Measurements from ENCODE around the gene ENTREP3.

ENTREP3 gene

DNA sequence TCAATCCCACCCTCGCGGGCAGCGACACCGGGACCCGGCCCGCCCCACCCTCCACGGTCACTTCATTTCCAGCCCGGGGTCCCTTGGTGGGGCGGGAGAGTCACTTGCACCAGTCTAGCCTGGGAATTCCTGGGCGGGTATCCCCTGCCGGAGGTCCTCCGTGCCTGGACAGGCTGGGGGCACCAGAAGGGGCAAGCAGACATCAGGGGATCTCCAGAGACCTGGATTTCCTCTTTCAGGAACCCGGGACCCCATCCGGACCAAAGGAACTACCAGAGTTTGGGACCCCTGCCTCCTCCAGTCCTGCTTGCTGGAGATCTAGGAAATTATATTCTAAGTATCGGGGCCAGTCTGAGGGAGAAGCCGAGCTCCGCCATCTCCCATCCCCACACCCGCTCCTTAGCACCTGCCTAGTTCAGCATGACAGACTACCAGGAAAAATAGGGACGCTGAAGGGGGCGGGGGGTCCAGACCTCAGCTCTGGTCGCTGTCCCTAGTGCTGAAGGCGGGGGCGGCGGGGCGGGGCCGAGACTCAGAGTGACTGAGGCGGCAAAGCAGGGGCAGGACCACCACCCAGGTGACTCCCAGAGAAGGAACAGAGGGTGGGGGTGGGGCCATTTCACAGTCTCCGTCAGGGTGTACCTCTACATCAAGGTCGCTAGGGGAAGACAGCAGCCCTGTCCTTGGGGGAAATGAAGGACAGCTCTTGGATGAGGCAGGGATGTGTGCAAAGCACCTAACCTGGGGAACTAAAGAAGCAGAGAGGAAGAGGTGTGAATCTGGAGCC is 22.8 kb upstream of the ENTREP3 start:
- DNase-seq, result peak; percentile 50

DNA sequence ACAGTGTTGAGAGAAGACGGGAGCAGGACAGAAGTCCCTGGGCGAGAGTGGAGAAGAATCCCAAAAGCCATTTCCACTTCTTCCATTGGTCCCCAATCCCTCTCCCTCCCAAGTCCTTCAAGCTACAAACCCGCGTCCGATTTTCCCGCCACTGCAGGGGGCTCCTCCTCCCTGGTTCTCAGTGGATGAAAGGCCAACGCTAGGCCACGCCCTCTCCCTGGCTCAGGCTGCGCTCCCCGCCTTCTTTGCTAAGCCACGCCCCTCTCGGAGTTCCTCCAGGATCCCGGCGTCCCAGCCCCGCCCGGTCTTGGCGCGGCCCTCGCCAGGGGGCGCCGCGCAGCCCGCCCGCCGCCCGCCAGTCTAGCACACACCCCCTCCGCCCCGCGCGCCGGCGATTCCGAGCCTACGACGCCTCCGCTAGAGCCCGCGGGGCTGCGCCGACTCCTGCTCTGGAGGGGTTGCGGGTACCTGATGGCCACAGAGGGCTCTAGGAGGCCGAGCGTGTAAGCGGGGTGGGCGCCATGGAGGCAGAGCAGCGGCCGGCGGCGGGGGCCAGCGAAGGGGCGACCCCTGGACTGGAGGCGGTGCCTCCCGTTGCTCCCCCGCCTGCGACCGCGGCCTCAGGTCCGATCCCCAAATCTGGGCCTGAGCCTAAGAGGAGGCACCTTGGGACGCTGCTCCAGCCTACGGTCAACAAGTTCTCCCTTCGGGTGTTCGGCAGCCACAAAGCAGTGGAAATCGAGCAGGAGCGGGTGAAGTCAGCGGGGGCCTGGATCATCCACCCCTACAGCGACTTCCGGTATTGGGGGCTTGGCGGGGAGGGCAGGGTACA is 22.0 kb upstream of the ENTREP3 start, which contains the start of gene HCN3:
Gene HCN3, plus strand, starts transcription at position 394 of the 832 bp plus-strand sequence. Its CDS starts 128 bp downstream, at position 522.
- peak; percentile 96 for DNase-seq

DNA sequence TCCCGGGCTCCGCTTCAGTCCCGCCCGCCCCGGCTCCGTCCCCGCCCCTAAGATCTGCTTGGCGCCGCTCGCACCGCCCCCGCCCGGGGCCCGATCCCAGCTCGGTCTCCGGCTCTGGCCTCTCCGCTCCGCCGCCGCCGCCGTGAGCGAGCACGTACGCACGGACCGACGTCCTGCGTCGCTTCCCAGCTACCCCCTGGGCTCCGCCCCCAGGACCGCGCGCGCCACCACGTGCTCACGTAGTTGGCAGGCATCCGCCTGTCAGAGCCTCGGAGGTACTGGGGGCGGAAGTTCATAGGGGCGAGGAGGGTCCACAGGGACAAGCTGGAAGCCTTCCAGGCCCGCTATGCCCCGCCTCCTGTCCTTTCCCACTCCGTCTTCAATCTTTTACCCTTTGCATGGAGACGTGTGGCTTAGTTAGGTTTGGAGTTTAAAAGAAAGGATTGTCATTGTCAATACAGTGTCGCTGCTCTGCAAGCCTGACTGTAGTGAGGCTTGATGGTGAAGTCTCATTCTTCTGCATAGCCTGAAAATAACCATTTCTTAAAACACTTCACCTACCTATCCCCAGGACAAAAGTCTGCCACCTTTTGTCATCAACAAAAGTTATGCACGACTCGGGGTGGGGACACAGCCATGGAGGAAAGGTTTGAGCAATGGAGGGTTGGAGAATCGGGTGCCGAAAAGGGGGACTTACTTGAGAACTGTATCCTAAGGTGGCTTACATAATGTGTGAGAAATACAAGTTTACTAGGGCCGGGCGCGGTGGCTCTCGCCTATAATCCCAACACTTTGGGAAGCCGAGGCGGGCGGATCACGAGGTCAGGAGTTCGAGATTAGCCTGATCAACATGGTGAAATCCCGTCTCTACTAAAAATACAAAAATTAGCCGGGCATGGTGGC is 18.3 kb upstream of the ENTREP3 start, which contains the start of gene CLK2:
Gene CLK2, minus strand, starts transcription at position 162 of the 903 bp plus-strand sequence. CDS start 2,527 bp downstream, outside the sequence.
- DNase-seq, result peak; percentile 98

DNA sequence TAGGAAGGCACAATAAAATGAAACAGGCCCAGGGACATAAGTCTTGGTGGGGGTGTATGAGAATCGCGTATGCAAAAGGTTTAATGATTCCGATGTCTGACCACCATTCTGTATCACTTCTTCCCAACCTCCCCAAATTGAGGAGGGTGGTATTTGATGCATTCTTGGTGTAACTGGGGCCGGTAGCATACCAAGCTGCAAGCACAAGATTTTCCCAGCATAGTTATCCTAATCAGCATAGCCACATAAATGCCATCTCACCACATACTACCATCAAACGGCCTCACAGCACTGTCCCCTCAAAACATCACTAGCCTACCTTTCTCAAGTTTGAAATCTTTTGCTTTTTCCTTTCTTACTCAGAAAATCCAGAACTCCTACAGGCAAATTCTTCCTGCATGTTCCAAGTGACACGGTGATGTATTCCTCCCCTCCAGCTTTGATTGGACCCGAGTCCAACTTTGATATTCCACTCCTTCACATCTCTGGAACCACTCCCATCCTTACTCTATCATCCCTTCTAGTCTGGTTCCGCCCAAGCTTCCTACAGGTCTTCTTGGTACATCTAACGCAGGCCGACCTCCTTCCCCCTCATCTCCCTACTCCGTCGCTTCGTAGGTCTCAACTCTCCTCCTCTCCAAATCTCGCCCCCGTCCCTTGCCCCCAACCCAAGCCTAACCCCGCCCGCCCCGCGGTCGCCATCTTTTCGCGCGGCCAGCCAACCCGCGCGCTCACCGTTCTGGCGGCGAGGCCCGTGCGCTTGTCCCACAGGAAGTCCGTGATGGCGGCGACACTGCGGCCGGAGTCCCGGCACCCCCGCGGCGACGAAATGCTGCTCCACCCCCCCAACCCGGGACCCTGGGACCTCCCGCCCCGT is 17.4 kb upstream of the ENTREP3 start:
- DNase-seq, result no peak

DNA sequence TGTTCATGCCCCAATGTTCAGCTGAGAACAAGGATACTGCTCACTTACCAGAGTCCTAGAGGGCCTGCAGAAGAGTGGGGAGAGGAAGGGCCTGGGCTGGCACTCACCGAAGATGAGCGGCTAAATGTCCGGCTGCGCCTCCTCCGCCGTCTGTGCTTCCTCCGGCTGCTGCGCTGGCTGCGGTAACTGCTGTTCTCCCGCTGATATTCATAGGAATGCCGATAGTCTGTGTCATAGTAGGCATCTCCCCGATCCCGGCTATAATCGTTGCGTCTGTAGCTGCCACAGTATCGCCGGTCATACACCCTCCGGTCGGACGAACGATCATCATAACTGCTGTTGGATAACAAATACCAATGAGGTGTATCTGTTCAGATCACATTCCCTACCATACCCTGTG is 14.1 kb upstream of the ENTREP3 start:
- no peak for DNase-seq

DNA sequence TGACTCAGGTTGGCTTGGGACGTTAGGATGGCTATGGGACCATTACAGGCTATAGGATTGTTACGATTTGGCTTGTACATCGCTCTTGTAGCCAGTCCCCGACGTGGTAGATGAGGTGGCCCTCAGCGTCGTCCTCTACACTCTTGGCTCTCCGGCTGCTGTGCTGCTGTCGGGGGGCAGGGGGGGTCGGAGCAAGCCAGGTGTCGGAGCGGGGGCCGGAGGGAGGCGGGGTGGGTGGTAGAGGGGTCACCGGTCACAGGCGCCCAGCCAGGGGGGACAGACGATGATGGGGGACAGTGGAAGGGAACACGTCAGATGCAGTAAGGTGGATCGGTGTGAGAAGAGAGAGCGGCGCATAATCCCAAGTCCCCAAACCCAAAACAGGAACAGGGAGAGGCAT is 13.3 kb upstream of the ENTREP3 start:
- no peak for DNase-seq

DNA sequence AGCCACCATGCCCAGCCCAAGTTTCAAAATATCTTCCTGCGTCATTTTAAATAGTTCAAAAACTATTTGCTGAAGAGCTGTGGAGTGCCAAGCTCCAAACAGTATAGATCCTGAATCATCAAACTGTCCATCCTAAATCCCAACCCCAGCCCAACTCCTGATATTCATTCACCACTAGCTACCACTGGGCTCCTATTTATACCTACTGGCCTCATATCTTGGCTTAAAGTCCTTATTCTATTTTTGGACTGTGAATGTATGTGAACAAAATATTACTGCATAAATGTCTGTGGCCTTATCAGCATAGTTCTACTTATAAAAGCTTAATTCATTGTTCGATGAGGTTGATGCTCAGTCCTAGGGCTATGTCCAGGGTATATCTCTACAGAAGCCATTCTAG is 12.1 kb upstream of the ENTREP3 start:
- DNase-seq, result no peak

DNA sequence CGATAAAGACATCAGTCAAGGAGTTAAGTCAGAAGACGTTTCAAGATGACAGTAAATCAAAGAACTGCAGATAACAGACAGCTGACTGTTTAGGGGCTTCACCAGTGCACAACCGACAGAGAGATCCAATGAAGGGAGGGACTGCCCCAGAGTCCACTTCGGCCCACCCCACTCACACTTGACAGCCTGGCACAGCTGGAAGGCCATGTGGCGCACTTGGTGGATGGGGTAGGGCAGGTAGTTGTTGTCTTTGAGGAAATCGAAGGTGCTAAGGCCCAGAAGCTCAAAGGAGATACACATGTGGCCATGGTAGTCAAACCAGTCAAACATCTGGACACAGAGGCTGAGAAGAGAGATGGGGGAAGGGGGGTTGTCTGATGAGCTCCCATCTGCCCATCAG is 11.3 kb upstream of the ENTREP3 start:
- no peak for DNase-seq

DNA sequence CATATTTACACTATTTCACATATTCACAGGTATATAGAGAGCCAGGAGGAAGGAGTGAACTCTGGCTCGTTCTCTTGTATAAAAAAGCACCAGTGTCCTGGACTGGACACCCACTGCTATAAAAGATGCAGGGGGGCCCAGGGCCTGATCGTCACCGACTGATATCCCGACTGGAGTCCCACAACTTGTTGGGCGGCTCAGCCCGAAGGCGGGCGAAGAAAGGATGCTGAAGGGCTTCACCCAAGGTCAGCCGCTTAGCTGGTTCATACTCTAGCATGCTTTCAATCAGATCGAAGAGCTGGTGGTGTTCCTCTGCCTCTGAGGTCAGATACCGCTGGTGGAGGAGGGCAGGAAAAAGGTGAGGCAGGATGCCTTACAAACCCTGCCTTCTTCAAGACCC is 7.8 kb upstream of the ENTREP3 start:
- no peak for DNase-seq

DNA sequence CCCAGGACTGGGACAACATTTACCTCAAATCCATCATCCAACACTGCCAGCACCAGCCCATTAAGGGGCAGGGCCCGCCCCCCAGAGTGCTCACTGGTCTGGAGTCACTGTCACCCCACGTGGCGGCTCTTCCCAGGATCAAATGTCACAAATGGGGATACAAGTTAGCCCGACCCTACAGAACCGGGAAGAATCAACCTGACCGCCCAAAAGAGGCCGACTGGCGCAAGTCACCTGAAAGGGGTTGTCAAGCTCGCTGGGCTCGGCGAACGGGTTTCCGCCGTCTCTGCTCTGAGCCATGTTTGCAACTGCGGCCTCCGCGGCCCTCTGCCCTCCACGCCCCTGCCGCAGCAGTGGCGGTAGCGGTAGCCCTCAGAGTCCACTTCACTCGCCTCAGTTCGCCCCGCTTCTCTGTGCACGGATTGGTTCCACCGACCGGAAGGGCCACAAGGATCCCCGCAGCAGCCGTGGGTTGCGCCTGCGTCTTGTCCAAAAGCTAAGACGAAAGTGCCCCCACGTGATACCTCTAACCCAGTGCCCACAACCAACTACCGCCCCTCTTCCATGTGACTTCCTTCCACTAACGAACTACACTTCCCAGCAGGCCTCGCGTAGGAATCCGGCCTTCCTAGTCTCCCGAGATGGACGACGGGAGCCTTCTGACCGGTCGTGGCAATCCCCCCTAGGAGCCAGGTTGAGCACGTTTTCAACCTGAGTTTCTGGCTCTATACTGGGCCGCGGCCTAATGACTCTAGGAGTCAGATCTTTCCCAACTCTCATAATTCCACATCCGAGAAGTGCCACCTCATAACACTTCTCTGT is 6.8 kb upstream of the ENTREP3 start, which contains the start of gene SCAMP3:
Gene SCAMP3, minus strand, starts transcription at position 509 of the 822 bp plus-strand sequence. Its CDS starts 209 bp downstream, at position 300.
- peak; percentile 97 for DNase-seq

DNA sequence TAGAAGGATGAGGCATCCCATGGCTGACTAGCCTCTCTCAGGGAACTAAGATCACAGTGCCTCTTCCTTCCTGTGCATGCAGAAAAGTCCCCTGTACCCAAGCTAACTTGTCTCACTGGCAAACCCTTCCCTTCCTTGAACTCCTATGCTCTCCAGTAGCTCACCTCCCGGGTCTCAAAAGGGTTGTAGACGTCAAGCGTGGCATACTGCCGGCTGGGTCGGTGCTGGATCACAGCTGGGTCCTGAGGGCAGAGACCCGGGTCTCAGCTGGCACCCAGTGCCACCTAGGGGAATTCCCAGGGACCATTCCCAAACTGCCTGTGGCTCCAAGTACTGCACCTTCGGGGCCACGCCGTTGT is 6.2 kb upstream of the ENTREP3 start:
- peak; percentile 49 for DNase-seq

DNA sequence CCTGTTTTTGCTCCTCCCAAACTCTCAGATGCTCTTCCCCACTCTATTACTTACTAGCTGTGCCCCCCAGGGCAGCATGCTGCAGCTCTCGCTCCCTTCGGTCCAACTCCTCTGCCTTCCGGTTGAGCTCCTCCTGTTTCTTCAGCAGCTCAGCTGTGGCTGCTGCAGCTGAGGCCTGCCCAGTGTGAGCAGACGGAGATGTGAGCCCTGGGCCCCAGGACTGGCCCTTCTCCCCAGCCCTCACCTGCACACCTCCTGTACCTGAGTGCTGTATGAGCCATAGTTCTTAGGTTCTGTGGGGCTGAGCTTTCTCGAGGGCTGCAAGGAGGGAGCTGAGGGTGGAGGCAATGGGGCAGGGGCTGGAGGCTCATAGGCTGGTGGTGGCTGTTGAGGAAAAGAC is 5.0 kb upstream of the ENTREP3 start:
- no peak for DNase-seq

DNA sequence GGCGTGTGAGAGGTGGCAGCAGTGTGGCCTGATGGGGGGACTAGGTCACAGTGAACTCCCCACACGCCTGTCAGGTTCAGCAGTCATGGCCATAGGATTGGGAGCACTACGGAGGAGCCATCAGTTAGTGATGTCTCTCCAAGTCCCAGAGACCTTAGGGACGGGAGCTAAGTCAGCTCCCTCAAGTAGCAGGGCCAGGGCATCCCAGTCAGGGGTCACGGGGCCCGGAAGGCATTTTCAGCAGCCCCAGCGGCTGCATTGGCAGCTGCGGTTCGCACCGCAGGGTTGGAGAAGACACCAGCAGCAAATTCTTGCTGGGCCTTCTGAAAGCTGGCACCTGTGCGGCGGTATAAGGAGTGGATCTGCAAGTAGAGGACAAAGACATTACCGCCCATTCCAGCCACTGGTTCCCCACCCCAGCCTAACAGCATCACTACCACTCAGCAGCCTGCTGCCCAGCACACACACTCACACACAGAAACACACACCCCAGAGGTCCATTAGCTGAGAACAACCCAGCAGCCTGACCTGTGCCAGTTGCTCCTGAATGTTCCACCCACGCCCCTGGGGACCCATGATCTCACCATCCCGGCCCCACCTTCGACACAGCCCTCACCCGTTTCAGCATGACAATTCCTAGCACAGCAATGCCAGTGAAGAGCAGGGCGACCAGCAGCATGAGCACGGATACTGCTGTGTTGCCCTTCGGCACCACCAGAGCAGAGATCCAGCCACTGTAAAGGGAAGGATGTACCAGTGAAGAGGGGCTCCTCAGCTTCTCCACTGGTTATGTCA is 972 bp upstream of the ENTREP3 start:
- no peak for DNase-seq

DNA sequence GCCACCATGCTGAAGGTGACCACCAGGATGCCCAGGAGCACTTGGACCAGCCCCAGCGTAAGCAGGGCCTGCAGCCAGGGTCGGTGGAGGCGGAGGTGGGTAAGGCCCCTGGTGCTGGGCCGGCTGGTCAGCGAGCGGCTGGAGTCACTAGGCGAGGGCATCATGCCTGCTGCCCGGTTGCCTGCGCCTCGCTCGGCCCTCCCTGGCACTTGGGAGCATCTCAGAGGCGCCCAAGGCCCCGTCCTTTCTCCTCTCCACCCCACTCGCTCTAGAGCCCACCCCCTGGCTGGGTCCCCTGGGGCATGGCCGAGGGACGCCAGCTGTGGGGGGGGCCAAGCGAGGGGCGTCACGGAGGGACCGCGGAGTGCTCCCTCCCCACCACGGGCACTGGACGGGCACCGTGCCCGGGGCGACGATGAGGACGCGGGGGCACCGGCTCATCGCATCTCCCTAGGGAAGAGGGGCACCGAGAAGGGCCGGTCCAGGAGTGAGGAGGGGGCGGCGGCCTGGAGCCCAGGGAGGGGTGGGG is 505 bp downstream of the ENTREP3 start:
- no peak for DNase-seq

DNA sequence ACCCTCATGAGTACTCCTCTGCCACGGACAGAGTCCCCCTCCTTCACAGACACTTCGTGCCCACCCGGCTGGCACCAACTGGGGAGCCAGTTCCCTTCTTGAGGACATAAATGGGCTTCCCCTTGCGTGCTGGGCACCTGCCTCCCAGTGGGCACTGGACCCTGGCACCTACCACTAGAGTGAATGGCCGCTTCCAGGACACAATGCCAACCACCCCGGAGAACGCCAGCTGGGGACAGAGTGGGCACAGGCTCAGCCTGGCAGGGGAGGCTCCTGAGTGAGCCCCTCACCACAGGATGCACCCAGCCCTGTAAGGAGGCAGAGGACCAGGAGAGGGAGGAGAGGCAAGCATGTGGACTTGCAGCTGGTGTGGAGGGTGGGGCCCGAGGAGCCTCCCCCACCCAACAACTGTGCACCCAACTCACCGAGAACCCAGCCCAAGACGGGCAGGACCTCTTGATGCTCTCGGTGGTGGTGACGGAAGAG is 1.0 kb downstream of the ENTREP3 start:
- no peak for DNase-seq

DNA sequence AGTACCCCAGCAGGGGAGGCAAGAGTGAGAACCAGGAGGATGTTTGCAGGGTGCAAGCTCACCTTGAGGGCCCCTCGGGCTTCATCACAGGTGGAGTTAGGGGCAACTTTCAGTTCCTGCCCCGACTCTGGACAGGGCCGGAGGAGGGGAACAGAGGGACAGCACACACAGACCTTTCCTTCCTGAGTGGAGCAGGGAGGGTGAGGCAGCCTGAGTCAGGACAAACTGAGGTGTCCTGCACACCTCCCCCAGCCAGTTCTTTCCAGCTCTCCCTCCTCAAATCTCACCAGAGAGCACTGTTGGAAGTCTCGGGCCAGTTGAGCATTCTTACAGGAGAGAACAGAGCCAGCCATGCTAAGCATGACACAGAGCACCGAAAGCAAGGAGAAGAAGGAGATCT is 1.5 kb downstream of the ENTREP3 start:
- no peak for DNase-seq

DNA sequence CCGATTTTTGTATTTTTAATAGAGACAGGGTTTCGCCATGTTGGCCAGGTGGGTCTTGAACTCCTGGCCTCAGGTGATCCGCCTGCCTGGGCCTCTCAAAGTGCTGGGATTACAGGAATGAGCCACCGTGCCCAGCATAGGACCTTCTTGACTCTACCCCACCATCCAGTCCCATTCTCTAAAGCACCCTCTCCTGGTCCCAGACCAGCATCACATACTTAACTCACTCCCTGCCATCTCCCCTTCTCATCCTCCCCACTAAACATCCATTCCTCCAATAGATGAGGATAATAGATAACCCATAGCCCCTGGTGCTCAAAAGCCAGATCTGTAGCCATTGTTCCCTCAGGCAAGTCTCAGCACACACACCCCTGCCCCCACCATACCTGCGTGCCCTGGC is 2.1 kb downstream of the ENTREP3 start:
- DNase-seq, result no peak

DNA sequence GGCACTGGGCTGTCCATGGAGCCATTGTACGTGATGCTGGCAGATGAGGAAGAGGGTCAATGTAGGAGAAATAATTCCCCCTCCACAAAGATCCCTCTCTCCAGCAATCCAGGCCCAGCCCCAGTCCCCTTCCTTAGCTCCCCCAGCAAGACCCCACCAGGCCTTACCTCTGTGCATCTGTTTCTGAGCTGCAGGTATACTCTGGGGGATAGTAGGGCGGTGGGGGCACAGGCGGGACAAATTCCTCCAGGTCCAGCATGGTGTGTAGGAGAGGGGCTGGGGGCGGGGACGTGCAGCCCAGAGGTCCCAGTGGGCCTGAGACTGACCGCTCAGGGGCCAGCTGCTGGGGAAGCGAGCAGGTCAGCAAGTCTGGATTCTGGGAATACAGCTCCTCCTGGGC is 3.7 kb downstream of the ENTREP3 start:
- DNase-seq, result no peak

DNA sequence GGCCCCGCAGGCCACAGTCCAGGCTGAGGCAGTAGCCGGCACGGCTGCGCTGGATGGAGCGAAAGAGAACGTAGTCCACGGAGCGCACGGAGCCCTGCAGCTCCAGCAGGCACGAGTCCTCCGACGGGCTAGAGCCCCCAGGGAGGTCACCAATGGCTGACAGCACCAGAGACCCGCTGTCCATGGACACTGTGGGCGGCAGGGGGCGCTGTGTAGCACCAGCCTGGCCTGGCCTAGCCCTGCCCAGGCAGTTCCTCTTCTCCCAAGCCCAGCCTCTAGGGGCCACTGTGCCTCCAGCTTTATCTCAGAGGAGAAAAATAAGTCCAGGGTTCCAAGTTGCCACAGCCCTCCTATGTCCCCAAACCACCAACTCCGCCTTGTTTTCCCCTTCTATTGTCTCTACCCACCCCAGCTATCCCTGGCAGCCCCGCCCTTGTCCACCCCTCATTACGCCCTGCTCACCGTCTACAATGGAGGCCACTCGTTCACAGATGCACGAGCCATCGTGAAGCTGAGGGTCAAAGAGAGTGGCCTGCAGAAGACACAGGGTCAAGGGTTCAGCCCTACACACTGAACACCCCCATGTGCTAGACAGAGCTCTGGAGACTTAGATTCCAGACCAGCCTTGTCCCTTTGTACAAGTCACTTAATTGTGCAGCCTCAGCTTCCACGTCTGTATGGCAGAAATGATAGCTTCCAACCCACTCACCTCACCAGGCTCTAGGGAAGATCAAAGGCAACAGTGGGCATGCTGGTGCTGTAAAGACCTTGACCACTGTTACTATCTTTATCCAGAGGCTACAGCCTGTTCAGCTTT is 4.4 kb downstream of the ENTREP3 start:
- peak; percentile 97 for DNase-seq

Data from activated CD4-positive, alpha-beta T cell treated with anti-CD3 and anti-CD28 coated beads, Interleukin-2, amount 50 U/mL, for 16 hours (primary cell).